HG02678 (cell line): Measurements from ENCODE around the gene XYLT1.

Source experiments
- ATAC-seq: cut with Tn5 transposase; IDR thresholded peaks from one replicate; pipeline ENCODE4 v1.9.1; 2021; ENCODE audit warnings: mild to moderate bottlenecking, moderate library complexity; ENCODE audit not compliant: unreplicated experiment

Gene XYLT1

GRCh38 chr16:17270111-17270510, 200.6 kb downstream of the XYLT1 start:
- no peak for ATAC-seq

- no peak for ATAC-seq
Observed at GRCh38 chr16:17269439-17269838, 201.3 kb downstream of the XYLT1 start.

GRCh38 chr16:17266608-17267313, 204.0 kb downstream of the XYLT1 start:
- no peak for ATAC-seq

GRCh38 chr16:17265154-17265553, 205.6 kb downstream of the XYLT1 start:
- ATAC-seq = no peak

GRCh38 chr16:17261197-17261858, 209.4 kb downstream of the XYLT1 start:
- ATAC-seq = no peak

- no peak for ATAC-seq
Observed at GRCh38 chr16:17260276-17260849, 210.4 kb downstream of the XYLT1 start.

- ATAC-seq = no peak
Observed at GRCh38 chr16:17259751-17260270, 210.9 kb downstream of the XYLT1 start.

- peak; percentile 71 for ATAC-seq
Observed at GRCh38 chr16:17258848-17259713, 211.7 kb downstream of the XYLT1 start.

GRCh38 chr16:17258077-17258599, 212.6 kb downstream of the XYLT1 start:
- no peak for ATAC-seq

GRCh38 chr16:17257426-17258023, 213.2 kb downstream of the XYLT1 start:
- no peak for ATAC-seq

- ATAC-seq = no peak
Observed at GRCh38 chr16:17252701-17253100, 218.1 kb downstream of the XYLT1 start.

- no peak for ATAC-seq
Observed at GRCh38 chr16:17252064-17252463, 218.7 kb downstream of the XYLT1 start.

- ATAC-seq = no peak
Observed at GRCh38 chr16:17251496-17251895, 219.3 kb downstream of the XYLT1 start.

GRCh38 chr16:17246974-17247732, 223.6 kb downstream of the XYLT1 start:
- ATAC-seq = no peak

- ATAC-seq = no peak
Observed at GRCh38 chr16:17246268-17246885, 224.4 kb downstream of the XYLT1 start.

- ATAC-seq = no peak
Observed at GRCh38 chr16:17245776-17246175, 225.0 kb downstream of the XYLT1 start.

GRCh38 chr16:17244872-17245551, 225.7 kb downstream of the XYLT1 start:
- no peak for ATAC-seq

- ATAC-seq = no peak
Observed at GRCh38 chr16:17241264-17241835, 229.4 kb downstream of the XYLT1 start.
